ENCODE measurements around the gene PPM1B. TPM values are rescaled to one million over a fixed set of nuclear protein-coding genes. Genes with fewer than 3 reads are reported as not detected.

Gene PPM1B
- total and polyA plus RNA-seq, 9 of the 15 experiments (the other 6 are each of a cell fraction or from before 2014, with no cell fraction given): 8.9 to 44.0 (median 28.6) TPM

GRCh38 chr2:44172576-44172975 is 3.9 kb downstream of the PPM1B start (continued):
- TF ChIP-seq FOXM1 (IDR thresholded peaks at IDR 0.05; ENCODE audit: low read depth): no peak
- TF ChIP-seq FOXM1 (CRISPR knock-in tag; IDR thresholded peaks at IDR 0.05; ENCODE audit: low read depth): no peak
- TF ChIP-seq XRCC5 (IDR thresholded peaks at IDR 0.05; ENCODE audit: low read depth, low read length): no peak
- TF ChIP-seq, protein P1, sequence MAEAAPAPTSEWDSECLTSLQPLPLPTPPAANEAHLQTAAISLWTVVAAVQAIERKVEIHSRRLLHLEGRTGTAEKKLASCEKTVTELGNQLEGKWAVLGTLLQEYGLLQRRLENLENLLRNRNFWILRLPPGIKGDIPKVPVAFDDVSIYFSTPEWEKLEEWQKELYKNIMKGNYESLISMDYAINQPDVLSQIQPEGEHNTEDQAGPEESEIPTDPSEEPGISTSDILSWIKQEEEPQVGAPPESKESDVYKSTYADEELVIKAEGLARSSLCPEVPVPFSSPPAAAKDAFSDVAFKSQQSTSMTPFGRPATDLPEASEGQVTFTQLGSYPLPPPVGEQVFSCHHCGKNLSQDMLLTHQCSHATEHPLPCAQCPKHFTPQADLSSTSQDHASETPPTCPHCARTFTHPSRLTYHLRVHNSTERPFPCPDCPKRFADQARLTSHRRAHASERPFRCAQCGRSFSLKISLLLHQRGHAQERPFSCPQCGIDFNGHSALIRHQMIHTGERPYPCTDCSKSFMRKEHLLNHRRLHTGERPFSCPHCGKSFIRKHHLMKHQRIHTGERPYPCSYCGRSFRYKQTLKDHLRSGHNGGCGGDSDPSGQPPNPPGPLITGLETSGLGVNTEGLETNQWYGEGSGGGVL (CRISPR knock-in tag; IDR thresholded peaks at IDR 0.05): no peak
- TF ChIP-seq DNMT1 (IDR thresholded peaks at IDR 0.05): no peak

DNA sequence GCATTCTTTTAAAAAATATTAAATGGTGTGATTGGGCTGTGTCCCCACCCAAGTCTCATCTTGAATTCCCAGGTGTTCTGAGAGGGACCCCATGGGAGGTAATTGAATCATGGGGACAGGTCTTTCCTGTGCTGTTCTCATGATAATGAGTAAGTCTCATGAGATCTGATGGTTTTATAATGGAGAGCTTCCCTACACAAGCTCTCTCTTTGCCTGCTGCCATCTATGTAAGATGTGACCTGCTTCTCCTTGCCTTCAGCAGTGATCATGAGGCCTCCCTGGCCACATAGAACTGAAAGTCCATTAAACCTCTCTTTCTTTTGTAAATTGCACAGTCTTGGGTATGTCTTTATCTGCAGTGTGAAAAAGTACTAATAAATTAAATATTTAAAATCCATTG is 10.3 kb downstream of the PPM1B start:
- FAIRE-seq (no peak), ATAC-seq (no peak), DNase-seq (ENCODE audit: extremely low read depth in 1 of 4, low spot score in 3 of 4) (no peak)
- H3K4me2 ChIP-seq (ENCODE audit: insufficient read depth, low read length): no peak overlapping the region
- H3K27ac ChIP-seq (ENCODE audit: extremely low read depth, low read depth, low read length): no peak overlapping the region
- peaks cover 25% of the 10 kb centered on the region; the same call in 2 of the 3 replicates for H3K36me3 ChIP-seq (ENCODE audit: control insufficient read depth, insufficient read depth, low read length)
- H3K79me2 ChIP-seq (ENCODE audit: control insufficient read depth, insufficient read depth, low read length): peaks cover 84% of the 10 kb centered on the region
- in situ Hi-C loops (cut with MboI) (no loop called here), intact Hi-C loops (cut with micrococcal nuclease) (no loop called here)
- no peak overlapping the region for H3K9ac ChIP-seq (ENCODE audit: insufficient read depth in 1 of 2, low read depth in 2 of 2, low read length in 2 of 2)
- no peaks in the 10 kb centered on the region for H3K9me3 ChIP-seq (replicated peaks; ENCODE audit: control insufficient read depth, insufficient read depth, low read depth, low read length)
- no peaks in the 10 kb centered on the region for H3K27me3 ChIP-seq (ENCODE audit: control insufficient read depth in 2 of 2, insufficient read depth in 2 of 2, low read length in 2 of 2)
- H3K4me3 ChIP-seq: no peak overlapping the region
- H3K9me1 ChIP-seq (ENCODE audit: control insufficient read depth, insufficient read depth, low read length): no peaks in the 10 kb centered on the region
- TF ChIP-seq, protein P2, sequence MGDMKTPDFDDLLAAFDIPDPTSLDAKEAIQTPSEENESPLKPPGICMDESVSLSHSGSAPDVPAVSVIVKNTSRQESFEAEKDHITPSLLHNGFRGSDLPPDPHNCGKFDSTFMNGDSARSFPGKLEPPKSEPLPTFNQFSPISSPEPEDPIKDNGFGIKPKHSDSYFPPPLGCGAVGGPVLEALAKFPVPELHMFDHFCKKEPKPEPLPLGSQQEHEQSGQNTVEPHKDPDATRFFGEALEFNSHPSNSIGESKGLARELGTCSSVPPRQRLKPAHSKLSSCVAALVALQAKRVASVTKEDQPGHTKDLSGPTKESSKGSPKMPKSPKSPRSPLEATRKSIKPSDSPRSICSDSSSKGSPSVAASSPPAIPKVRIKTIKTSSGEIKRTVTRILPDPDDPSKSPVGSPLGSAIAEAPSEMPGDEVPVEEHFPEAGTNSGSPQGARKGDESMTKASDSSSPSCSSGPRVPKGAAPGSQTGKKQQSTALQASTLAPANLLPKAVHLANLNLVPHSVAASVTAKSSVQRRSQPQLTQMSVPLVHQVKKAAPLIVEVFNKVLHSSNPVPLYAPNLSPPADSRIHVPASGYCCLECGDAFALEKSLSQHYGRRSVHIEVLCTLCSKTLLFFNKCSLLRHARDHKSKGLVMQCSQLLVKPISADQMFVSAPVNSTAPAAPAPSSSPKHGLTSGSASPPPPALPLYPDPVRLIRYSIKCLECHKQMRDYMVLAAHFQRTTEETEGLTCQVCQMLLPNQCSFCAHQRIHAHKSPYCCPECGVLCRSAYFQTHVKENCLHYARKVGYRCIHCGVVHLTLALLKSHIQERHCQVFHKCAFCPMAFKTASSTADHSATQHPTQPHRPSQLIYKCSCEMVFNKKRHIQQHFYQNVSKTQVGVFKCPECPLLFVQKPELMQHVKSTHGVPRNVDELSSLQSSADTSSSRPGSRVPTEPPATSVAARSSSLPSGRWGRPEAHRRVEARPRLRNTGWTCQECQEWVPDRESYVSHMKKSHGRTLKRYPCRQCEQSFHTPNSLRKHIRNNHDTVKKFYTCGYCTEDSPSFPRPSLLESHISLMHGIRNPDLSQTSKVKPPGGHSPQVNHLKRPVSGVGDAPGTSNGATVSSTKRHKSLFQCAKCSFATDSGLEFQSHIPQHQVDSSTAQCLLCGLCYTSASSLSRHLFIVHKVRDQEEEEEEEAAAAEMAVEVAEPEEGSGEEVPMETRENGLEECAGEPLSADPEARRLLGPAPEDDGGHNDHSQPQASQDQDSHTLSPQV (IDR thresholded peaks at IDR 0.05): no peak
- TF ChIP-seq POLR2A (conservative IDR thresholded peaks at IDR 0.05): no peak
- TF ChIP-seq, protein P3, sequence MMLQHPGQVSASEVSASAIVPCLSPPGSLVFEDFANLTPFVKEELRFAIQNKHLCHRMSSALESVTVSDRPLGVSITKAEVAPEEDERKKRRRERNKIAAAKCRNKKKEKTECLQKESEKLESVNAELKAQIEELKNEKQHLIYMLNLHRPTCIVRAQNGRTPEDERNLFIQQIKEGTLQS (IDR thresholded peaks at IDR 0.05): no peak
- TF ChIP-seq, protein P3 (CRISPR knock-in tag; conservative IDR thresholded peaks at IDR 0.05): no peak
- ChIA-PET POLR2A (interaction anchor here (0.6 kb wide), 1 partner anchor 10 kb away, joined by 3 read pairs; no protein-coding TSS in a partner anchor), CTCF (ENCODE audit: low intra/inter-chr PET ratio) (interaction anchor here (0.6 kb wide), 1 partner anchor 34 kb away, joined by 3 read pairs; no protein-coding TSS in a partner anchor)
- H2AFZ ChIP-seq (ENCODE audit: low read depth, low read length): no peak overlapping the region
- H3K4me1 ChIP-seq (replicated peaks in 1 of 2; ENCODE audit: control insufficient read depth in 2 of 2, insufficient read depth in 2 of 2, low read length in 2 of 2): peaks cover 0 to 4% of the 10 kb centered on the region in 2 experiments; a peak in 4 of 5 replicates
- BruUV-seq (replicated peaks): no TSS peak
- no peaks in the 10 kb centered on the region for H4K20me1 ChIP-seq (replicated peaks; ENCODE audit: control insufficient read depth, insufficient read depth, low read length)

Measured in K562 (cell line).